Activated CD8-positive, alpha-beta memory T cell treated with anti-CD3 and anti-CD28 coated beads, Interleukin-2, amount 50 U/mL, for 48 hours (primary cell): ENCODE results near the gene BCAS2.

Source experiments
- DNase-seq: peaks from one replicate; pipeline ENCODE4 v3.0.0-alpha.2; 2020

BCAS2 gene

GRCh38 chr1:114554577-114554976 is 26.8 kb downstream of the BCAS2 start:
- no peak for DNase-seq

- no peak for DNase-seq
Measured at GRCh38 chr1:114552106-114552639, 29.2 kb downstream of the BCAS2 start.

- no peak for DNase-seq
Measured at GRCh38 chr1:114551400-114551799, 30.0 kb downstream of the BCAS2 start.

DNA sequence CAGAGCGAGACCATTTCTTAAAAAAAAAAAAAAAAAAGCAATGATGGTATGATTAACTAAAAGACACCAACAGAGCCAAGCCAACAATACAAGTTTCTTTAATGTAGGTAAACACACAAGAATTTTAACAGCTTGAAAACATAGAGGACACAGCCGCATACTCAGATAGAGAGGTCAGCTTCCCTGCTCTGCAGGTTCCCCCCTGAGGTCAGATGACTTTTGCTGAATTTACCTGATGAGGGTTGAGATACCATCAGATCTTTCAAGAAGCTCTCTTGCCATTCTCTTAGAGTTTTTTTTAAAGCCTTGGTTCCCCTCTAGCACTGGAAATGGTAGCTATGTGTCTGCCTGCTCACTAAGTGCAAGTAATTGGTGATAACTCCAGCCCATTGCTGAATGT is 31.1 kb downstream of the BCAS2 start:
- no peak for DNase-seq

DNA sequence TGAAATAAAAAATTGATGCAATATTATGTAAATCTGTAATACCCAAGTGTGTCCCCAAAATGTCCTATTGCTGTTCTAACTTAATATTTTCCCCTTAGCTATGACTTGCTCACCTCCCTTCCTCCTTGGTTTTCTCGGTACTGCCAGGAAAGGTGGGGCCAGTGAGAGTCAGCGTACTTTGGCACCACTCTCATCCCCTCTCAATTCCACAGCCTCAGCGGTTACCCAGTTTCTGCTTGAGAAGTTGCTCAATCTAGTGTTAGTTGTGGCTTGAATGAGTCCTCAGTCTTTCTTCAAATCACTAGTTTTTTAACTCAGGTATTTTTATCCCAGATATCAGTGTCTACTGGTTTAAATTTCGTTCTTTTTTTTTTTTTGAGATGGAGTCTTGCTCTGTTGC is 32.3 kb downstream of the BCAS2 start:
- DNase-seq = no peak

DNA sequence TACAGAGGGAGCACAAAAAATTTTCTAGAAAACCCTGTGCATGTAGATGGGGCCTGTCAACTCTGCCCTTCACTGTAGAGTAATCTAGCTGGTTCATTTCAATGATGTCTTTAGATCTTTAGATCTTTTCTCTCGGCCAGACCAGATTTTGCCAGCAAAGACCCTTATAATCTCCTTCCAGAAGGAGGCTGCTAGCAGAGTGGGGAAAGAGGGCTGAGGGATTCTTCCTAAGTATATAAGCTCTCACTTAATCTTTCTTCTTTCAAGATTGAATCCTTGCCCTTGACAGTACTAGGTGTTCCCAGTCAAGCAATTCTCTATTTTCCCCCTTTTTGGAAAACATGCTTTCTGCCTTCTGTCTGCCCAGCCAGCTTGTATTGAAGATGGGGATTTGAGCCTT is 34.3 kb downstream of the BCAS2 start:
- DNase-seq = no peak

GRCh38 chr1:114545796-114546195 is 35.6 kb downstream of the BCAS2 start:
- DNase-seq = no peak

DNA sequence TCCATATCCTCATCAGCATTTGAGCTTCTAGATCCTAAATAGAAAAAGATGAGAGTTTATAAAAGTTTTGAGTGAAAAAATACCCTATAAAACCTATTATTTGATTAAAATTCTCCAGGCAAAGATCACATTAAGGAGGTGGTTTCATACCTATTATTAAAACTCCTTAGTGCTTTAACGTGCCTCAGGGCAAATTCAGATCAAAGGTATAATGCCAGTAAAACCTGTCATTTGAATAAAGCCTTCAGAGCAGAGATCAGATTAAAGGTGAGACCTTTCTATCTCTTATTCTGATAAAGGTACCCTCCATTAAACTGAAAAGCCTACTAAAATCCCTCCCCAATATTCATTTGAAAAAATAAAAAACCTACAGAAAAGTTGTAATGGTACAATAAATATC is 36.1 kb downstream of the BCAS2 start:
- DNase-seq = no peak

DNA sequence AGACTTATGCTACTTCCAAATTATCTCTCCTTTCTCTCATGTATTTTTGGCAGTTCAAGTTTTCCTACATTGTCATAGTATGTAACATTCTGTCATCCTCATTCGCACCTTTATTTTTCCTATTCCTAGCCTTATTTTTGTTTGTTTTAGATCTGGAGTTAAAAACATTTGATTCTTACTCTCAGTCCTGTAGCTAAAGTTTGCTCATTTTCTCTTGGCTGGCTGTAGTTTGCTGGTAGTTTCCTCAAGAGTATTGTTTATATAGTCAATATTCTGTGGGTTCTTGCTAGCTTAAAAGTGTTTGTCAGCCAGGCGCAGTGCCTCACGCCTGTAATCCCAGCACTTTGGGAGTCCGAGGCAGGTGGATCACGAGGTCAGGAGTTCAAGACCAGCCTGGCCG is 40.6 kb downstream of the BCAS2 start:
- no peak for DNase-seq

- DNase-seq = no peak
Measured at GRCh38 chr1:114540272-114540671, 41.1 kb downstream of the BCAS2 start.

DNA sequence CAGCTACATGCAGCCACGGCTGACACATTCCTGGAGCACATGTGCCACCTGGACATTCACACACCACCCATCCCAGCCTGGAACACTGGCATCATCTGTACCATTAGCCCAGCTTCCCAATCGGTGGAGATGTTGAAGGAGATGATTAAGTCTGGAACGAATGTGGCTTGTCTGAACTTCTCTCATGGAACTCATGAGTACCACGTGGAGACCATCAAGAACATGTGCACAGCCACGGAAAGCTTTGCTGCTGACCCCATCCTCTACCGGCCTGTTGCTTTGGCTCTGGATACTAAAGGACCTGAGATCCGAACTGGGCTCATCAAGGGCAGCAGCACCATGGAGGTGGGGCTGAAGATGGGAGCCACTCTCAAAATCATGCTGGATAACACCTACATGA is 45.4 kb downstream of the BCAS2 start:
- DNase-seq = no peak

GRCh38 chr1:114535401-114535800 is 46.0 kb downstream of the BCAS2 start:
- no peak for DNase-seq

GRCh38 chr1:114531094-114531493 is 50.3 kb downstream of the BCAS2 start:
- DNase-seq = no peak

- DNase-seq = no peak
Measured at GRCh38 chr1:114530224-114530623, 51.2 kb downstream of the BCAS2 start.

- no peak for DNase-seq
Measured at GRCh38 chr1:114524944-114525343, 56.5 kb downstream of the BCAS2 start.

GRCh38 chr1:114522264-114522575 is 59.2 kb downstream of the BCAS2 start:
- DNase-seq = no peak

DNA sequence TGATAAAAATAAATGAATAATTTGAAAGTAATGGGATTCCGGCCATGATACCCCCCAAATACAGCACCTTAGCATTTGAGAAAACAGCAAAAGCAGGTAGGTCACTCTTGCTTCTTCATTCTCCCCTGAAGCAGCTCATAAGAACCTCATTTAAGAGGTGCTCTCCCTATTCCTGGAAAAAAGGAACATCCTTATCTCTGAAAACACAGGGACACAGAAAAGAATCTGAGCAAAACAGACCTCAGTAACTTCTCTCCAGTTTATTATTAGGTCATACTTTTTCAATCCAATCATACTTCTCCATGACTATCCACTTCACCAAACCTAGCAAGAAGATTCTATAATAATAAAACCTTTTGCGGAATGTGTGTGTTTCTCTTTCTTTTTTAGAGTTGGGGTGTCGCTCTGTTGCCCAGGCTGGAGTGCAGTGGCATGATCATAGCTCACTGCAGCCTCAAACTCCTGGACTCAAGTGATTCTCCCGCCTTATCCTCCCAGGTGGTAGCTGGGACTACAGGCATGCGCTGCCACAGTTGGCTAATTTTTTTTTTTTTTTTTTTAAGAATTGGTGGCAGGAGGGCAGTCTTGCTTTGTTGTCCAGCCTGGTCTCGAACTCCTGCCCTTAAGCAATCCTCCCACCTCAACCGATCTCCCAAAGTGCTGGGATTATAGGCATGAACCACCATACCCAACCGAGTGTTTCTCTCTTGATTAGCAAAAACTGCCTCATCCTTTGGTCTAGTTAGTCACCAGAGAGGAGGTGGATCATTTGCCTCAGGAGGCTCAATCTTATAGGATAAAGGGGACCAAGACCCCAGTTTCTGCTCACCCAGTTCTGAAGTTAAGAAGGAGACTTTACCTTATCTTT is 59.8 kb downstream of the BCAS2 start:
- DNase-seq = no peak
